GM10248 (cell line): ENCODE data around the gene HERC3.

Experiments used
- CTCF ChIA-PET: fragments of 300-600 bp; sonication (Branson Sonifier 250); formaldehyde crosslinking; extraction: SDS; loops from one replicate; lab custom pipeline; 2021; ENCODE audit warnings: antibody characterized with exemption; lab: Yijun Ruan, JAX
- POLR2A ChIA-PET: fragments of 350-650 bp; sonication (Branson Sonifier 250); formaldehyde crosslinking; extraction: SDS; loops from one replicate; lab custom pipeline; 2020; ENCODE audit warnings: antibody characterized with exemption; lab: Yijun Ruan, JAX
- DNase-seq: peaks from one replicate; pipeline ENCODE4 v3.0.0; 2012; ENCODE audit errors: extremely low spot score
- CTCF ChIP-seq: IDR thresholded peaks from 2 replicates; pipeline ENCODE4 v1.5.1; 2012; ENCODE audit warnings: mild to moderate bottlenecking, low read depth; ENCODE audit errors: extremely low read depth, missing control alignments, control extremely low read depth

HERC3 gene

GRCh38 chr4:88745581-88746163, 153.4 kb downstream of the HERC3 start:
- ChIA-PET POLR2A (no interaction called here), CTCF (interaction anchor here (1.2 to 2.1 kb wide), 2 partner anchors 9 kb away, joined by 4 to 8 read pairs; no protein-coding TSS in a partner anchor)
- TF ChIP-seq CTCF = no peak
- no peak for DNase-seq

GRCh38 chr4:88746206-88746605, 153.9 kb downstream of the HERC3 start:
- ChIA-PET CTCF (interaction anchor here (1.4 to 2.1 kb wide), 3 partner anchors 9 to 47 kb away, joined by 5 to 8 read pairs (median 8); no protein-coding TSS in a partner anchor), POLR2A (no interaction called here)
- DNase-seq = no peak
- no peak for TF ChIP-seq CTCF

- no peak for TF ChIP-seq CTCF
- ChIA-PET CTCF (interaction anchor here (0.8 to 2.1 kb wide), 5 partner anchors 9 to 46 kb away, joined by 3 to 8 read pairs (median 5); no protein-coding TSS in a partner anchor), POLR2A (no interaction called here)
- no peak for DNase-seq
Measured at GRCh38 chr4:88747351-88747750, 155.1 kb downstream of the HERC3 start.

GRCh38 chr4:88750369-88750768, 158.1 kb downstream of the HERC3 start:
- DNase-seq = no peak
- no peak for TF ChIP-seq CTCF
- POLR2A ChIA-PET = no interaction called here
- CTCF ChIA-PET = interaction anchor here (1.4 to 1.5 kb wide), 2 partner anchors 9 to 25 kb away, joined by 3 to 4 read pairs; no protein-coding TSS in a partner anchor

- CTCF ChIA-PET = interaction anchor here (1.4 kb wide), 1 partner anchor 8 kb away, joined by 4 read pairs; no protein-coding TSS in a partner anchor
- POLR2A ChIA-PET = no interaction called here
- no peak for TF ChIP-seq CTCF
- no peak for DNase-seq
Measured at GRCh38 chr4:88751258-88752075, 159.2 kb downstream of the HERC3 start.

- POLR2A ChIA-PET = no interaction called here
- CTCF ChIA-PET = interaction anchor here (1.1 kb wide), 1 partner anchor 12 kb away, joined by 3 read pairs; no protein-coding TSS in a partner anchor
- no peak for TF ChIP-seq CTCF
Measured at GRCh38 chr4:88752076-88752463, 159.8 kb downstream of the HERC3 start.

More at GRCh38 chr4:88752076-88752463, 159.8 kb downstream of the HERC3 start:
- no peak for DNase-seq
